Measurements from ENCODE around the gene CD44.

GRCh38 chr11:35126879-35127581 is 11.9 kb upstream of the CD44 start:
- TF ChIP-seq POLR2AphosphoS5 (IDR thresholded peaks at IDR 0.05; ENCODE audit: borderline replicate concordance, low read depth, low read length) (no peak), EZH2 (IDR thresholded peaks at IDR 0.05) (no peak), FOXP2 (optimal IDR thresholded peaks at IDR 0.05; ENCODE audit: control extremely low read depth, extremely low read length, insufficient read depth) (no peak)

Measured in SK-N-MC (cell line).